HG02852 (cell line): ENCODE measurements around the gene DHPS.
"Not testable (repeated sequence)": the region's sequence is repeated elsewhere in the genome, so short reads cannot be mapped to it uniquely, and the experiment has no call there.

ENCODE experiments used
- ATAC-seq: cut with Tn5 transposase; IDR thresholded peaks from one replicate; pipeline ENCODE4 v1.9.1; 2021; ENCODE audit warnings: mild to moderate bottlenecking, moderate library complexity; ENCODE audit not compliant: unreplicated experiment

Gene DHPS

DNA sequence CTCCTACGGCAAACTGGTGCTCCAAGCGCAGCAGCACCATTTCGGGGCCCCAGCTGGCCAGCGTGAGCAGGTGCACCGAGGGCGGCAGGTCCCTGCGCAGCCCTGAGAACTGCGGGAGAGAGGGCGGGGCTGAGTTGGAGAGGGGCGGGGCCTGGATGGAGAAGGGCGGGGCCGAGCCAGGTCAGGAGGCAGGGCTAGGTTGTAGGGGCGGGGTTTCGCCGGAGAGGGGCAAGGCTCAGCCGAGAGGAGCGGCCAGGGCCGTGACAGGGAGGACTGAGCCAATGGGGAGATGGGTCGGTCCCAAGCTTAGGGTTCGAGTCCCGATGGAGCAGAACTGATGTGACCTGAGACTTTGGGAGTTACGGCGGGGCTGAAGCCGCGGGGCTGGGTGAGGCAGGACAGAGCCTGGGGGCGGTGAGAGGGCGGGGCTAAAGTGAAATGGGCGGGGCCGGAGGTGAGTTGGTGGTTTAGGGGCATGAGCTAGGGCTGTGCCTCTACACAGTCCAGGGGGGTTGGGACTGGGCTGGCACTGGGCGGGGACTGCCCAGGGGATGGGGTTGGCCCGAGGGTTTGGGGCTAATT is 34.1 kb downstream of the DHPS start:
- no peak for ATAC-seq

DNA sequence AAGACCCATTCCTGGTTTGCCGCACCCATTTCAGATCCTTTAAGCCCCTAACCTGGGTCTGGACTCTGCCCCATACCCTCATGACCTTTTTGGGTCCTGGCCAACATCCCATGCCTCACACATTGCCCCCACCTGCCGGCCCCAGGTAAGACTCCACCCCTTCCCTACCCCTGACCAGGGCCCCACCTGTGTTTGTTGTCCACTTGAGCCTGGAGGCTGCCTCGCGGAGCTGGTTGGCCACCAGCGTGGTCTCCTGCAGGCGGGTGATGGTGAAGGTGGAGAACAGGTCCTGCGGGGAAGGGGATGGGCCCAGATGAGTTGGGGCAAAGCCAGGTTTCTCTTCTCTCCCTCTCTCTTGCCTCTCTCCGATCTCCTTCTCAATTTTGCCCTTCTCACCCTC is 34.6 kb downstream of the DHPS start:
- ATAC-seq = no peak

DNA sequence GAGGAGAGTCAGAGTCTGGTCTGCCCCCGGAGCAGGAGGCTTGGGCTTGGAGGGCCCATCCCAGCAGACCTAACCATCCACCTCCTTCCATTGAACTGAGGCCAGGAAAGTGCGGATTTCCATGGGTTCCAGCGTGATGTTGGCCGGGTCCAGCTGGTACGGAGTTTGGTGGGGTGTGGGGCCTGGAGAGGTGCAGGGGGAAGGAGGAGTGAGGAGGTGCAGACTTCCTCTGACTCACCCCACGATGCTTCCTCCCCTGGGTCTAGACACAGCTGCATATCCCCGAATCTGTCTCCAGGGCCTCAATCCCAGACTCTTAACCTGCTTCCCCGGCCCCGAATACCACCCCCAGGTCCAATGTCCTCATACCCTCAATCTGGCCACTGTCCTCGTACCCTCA is 35.1 kb downstream of the DHPS start:
- ATAC-seq = no peak

DNA sequence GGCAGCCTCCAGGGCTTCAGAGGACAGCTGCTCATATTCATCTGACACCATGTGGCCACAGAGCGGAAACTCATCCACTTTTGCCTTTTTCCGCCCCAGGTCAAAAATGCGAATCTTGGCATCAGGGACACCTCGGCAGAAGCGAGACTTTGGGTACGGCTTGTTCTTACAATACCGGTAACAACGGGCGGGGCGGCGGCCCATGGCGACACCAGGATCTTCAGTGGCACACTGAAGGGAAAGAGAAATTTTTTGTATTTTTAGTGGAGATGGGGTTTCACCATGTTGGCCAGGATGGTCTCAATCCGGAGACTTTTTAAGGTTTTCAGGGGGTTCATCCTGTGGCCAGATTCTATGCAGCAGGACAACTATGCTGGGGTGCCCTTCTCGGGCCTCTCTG is 38.0 kb downstream of the DHPS start:
- ATAC-seq = not testable (repeated sequence)

DNA sequence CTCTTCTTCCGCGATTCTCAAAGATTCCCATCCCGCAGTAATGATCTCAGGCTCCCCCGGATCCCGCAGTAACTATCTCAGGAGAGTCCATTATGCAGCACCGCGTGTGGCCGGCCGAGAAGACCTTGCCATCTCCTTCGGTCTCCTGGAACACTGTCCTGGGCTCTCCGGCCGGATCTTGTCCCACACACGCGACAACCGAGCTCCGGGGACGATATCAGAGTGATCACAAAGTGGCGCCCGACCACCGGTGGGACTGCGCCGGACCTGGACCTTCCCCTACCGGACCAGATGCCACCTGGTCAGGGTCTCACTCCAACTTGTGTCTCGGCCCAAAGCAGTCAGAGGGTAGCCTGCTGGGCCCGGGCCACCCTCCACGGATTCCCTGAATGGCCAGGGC is 39.2 kb downstream of the DHPS start:
- ATAC-seq = no peak

DNA sequence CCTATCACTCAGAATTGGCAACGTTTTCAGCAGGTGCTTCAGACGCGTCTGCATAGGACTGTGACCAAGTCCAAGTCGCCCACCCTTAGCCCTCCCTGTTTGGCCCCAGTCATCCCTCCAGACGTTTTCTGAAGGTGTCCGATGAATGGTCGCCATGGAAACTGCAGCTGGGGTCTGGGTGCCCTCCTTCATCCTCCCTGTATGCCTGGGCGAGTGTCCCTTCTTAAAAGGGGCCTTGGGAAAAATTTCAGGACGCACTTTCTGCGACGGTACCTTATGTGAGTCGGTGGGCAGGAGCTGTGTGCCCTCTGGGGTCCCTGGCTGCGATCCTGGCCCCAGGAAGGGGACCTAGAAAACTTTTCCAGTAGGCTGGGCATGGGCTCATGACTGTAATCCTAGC is 40.2 kb downstream of the DHPS start:
- ATAC-seq = no peak

DNA sequence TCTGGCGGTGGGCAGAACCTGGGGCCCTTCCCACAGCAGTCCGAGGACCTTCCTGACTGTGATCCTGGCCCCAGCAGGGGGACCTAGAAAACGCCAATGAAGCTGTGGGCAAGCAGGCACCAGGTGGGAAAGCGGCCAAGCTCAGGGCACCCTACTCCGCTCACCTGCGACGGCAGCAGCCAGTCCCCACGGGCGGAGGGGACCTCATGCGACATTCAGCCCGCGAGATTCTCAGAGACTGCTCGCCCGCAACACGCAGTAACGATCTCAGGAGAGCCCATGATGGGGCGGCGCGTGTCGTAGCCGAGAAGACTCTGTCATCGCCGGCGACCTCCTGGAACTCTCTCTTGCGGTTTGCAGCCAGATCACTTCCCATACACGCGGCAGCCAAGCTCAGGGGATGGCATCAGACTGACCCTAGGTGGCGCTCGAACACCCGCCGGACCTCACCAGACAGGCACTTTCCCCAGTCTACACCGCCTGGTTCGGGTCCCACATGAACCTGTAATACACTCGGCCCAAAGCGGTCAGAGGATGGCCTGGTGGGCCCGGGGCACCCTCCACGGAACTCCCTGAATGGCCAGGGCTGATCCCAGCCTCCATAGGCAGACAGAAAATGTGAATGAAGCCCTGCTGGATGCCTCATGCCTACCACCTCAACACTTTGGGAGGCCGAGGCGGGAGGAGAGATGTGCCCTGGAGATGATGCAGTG is 41.6 kb downstream of the DHPS start:
- ATAC-seq = peak; percentile 45

DNA sequence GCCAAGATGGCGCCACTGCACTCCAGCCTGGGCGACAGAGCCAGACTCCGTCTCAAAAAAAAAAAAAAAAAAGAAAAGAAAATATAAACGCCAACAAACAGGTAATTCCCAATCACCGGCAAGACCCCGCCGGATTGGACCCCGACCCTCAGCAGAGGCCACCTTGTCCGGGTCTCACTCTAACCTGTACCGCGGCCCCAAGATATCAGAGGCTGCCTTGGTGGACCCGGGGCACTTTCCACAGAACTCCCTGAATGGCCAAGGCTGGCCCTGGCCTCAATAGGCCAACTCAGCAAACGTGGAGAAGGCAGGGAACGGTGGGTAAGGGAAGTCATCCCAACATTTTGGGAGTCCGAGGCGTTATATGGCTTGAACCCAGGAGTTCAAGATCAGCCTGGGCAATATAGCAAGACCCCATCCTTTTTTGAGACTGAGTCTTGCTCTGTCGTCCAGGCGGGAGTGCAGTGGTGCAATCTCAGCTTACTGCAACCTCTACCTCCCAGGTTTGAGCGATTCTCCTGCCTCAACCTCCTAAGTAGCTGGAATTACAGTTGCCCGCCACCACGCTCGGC is 43.0 kb downstream of the DHPS start:
- ATAC-seq = no peak

DNA sequence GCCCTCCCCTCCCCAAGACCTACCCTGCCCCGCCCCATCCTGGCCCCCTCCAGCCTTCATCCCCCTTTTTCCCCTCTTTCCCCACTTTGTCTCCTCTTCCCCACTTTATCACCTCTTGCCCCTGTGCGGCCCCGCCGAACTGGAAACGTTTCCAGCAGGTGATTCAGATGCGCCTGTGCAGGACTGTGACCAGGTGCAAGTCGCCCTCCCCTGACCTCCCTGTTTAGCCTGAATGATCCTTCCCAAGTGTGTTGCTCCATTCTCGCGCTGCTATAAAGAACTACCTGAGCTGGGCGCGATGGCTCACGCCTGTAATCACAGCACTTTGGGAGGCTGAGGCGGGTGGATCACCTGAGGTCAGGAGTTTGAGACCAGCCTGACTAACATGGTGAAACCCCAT is 45.0 kb downstream of the DHPS start:
- ATAC-seq = no peak

DNA sequence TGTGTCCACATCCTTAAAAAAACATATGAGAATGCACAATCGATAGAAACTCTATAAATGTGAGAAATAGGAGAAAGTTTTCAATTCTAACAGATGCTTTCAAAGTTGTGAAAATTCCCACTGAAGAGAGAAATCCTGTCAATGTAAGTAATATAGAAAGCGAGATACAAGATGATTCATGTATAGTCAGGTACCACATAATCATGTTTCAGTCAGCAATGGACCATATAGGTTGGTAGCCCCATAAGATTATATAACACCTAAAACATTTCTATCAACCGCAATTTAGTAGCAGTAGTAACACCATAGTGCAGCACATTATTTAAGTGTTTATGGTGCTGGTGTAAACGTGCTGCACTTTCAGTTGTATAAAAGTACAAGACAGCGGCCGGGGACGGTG is 52.5 kb downstream of the DHPS start:
- ATAC-seq = no peak

DNA sequence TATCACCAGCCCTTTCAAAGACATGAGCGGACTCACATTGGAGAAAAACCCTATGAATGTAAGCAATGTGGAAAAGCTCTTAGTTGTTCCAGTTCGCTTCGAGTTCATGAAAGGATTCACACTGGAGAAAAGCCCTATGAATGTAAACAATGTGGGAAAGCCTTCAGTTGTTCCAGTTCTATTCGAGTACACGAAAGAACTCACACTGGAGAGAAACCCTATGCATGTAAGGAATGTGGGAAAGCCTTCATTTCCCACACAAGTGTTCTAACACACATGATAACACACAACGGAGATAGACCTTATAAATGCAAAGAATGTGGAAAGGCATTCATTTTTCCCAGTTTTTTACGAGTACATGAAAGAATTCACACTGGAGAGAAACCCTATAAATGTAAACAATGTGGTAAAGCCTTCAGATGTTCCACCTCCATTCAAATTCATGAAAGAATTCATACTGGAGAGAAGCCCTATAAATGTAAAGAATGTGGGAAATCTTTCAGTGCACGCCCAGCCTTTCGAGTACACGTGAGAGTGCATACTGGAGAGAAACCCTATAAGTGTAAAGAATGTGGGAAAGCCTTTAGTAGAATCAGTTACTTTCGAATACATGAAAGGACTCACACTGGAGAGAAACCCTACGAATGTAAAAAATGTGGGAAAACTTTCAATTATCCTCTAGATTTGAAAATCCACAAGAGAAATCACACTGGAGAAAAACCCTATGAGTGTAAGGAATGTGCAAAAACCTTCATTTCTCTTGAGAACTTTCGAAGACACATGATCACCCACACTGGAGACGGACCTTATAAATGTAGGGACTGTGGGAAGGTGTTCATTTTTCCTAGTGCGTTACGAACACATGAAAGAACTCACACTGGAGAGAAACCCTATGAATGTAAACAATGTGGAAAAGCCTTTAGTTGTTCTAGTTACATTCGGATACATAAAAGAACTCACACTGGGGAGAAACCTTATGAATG is 53.3 kb downstream of the DHPS start:
- no peak for ATAC-seq

DNA sequence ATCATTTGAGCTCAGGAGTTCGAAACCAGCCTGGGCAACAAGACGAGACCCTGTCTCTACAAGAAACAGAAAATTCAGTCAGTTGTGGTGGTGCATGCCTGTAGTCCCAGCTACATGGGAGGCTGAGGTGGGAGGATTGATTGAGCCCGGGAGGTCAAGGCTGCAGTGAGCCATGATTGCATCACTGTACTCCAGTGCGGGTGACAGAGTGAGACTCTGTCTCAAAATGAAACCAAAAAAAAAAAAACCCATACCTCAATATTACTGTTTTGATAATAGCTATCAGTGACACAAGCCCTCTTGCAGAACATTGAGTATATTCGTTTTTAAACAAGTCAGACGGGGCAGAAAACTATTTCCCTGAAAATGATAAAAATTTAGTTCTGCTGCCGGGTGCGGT is 54.7 kb downstream of the DHPS start:
- ATAC-seq = no peak
